Uterus (tissue), 2 donors: ENCODE results near the gene INTS1.

Source experiments
- CTCF ChIP-seq, 4 experiments: fragments of 200-600 bp in 2 of 4; fragments of 450-650 bp in 2 of 4; sonication (generic) in 2 of 4; IDR thresholded peaks; one replicate each; pipeline ENCODE4 v1.5.1; 2016 to 2019; ENCODE audit warnings: antibody characterized with exemption in 4 of 4, mild to moderate bottlenecking in 2 of 4, moderate library complexity in 1 of 4
- POLR2A ChIP-seq, 2 donors: fragments of 450-650 bp; IDR thresholded peaks; one replicate each; pipeline ENCODE4 v1.6.1; 2016; ENCODE audit warnings: antibody characterized with exemption in 2 of 2, mild to moderate bottlenecking in 1 of 2, moderate library complexity in 1 of 2

- no peak for TF ChIP-seq CTCF (IDR thresholded peaks at IDR 0.05)
- no peak for TF ChIP-seq POLR2A (IDR thresholded peaks at IDR 0.05)
Observed at GRCh38 chr7:1539181-1539881, 35.1 kb upstream of the INTS1 start.
